ENCODE results near the gene SLC35D2. TPM values are rescaled to one million over a fixed set of nuclear protein-coding genes. Genes with fewer than 3 reads are reported as not detected.
"Not testable (repeated sequence)": the region's sequence is repeated elsewhere in the genome, so short reads cannot be mapped to it uniquely, and the experiment has no call there.

The SLC35D2 gene
- total RNA-seq, 1 donor from 2014 or later = 26.0 TPM

DNA sequence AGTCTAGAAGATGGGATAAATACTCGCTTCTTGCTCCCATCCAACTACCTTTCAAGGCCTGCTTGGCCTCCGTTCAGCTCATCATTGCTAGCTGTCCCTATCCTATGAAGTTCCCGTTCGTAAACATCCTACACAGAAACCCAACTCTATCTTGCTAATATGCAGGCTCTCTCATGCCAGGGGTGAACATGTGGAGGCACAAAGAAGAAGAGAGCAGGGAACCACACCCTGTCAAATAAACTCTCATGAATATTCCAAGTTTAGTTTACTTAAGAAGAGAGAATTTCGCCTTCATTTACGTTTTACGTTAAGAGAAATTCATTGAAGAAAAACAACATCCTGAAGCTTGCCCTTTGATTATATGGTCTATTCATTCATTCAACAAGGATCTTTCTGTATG, 73.7 kb downstream of the SLC35D2 start:
- DNase-seq (ENCODE audit: low spot score) = no peak

DNA sequence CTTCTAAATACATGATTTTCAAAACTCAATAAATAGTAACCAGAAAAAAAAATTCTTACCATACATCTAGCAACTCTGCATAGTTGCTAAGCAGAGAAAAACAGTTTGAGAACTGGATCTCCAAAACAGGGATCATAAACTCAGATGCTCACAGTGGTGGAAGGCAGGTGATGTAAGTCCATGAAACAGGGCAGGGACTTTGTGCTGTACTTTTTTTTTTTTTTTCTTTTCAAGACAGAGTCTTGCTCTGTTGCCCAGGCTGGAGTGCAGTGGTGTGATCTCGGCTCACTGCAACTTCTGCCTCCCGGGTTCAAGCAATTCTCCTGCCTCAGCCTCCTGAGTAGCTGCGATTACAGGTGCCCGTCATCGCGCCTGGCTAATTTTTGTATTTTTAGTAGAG, 76.6 kb downstream of the SLC35D2 start:
- not testable (repeated sequence) for DNase-seq (ENCODE audit: low spot score)

- DNase-seq (ENCODE audit: low spot score) = no peak
Measured at GRCh38 chr9:96305171-96305570, 78.3 kb downstream of the SLC35D2 start.

GRCh38 chr9:96304230-96304629, 79.3 kb downstream of the SLC35D2 start:
- no peak for DNase-seq (ENCODE audit: low spot score)

- DNase-seq (ENCODE audit: low spot score) = no peak
Measured at GRCh38 chr9:96302021-96302420, 81.5 kb downstream of the SLC35D2 start, which contains the start of gene HSD17B3. Gene HSD17B3 (minus strand): TSS chr9:96302176. CDS start chr9:96302104, 72 bp downstream.

DNA sequence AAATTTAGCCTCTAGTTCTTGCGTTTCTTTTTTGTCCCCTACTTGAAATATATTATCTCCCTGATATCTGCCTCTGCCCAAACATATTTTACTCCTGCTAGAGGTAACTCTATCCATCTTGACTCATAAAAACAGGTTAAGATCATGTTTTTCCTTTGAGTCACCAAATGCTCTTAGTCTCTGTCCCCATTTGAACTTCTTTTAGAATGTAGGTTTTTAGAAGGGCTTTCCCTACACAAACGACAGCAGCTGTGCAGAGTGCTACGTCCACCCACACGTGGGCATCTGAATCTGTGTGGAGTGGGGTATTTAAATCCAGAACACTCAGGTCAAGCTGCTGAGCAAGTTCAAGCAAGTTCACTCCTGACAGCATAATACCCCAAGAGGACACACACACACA, 83.7 kb downstream of the SLC35D2 start:
- DNase-seq (ENCODE audit: low spot score) = no peak

DNA sequence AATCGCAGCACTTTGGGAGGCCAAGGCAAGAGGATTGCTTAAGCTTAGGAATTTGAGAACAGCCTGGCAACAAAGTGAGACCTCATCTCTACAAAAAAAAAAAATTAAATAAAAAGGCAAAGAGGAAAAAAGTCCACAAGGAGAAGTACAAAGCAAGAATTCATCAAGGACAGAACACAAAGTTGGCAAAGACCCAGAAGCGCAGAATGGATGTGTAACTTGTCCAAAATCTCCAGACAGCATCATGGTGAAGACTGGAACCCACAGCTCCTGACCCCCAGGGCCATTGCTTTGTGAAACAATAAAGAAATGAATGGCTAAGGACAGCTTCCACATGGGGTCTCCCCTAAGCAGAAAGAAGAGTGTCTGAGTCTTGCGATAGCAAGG, 89.4 kb downstream of the SLC35D2 start:
- no peak for DNase-seq (ENCODE audit: low spot score)

GRCh38 chr9:96293498-96294158, 89.9 kb downstream of the SLC35D2 start:
- no peak for DNase-seq (ENCODE audit: low spot score)

DNA sequence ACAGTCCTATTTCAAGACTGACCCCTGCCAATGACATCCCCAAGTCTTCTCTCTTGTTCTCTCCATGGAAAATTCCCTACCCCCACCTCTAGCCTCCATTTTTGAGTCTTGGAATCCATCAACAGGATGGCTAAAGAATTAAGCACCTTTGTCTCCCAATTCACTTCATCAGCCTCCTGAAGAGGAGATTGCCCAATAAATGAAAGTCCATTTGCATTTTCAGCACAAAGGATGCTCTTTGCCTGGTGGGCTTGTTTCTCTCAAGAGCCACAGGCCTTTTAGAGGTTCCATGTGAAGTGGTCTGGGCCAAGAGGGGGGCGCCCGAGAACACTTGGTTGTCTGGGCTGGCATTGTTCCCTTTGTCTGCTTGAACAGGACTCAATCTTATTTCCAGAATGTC, 94.1 kb downstream of the SLC35D2 start:
- no peak for DNase-seq (ENCODE audit: low spot score)

DNA sequence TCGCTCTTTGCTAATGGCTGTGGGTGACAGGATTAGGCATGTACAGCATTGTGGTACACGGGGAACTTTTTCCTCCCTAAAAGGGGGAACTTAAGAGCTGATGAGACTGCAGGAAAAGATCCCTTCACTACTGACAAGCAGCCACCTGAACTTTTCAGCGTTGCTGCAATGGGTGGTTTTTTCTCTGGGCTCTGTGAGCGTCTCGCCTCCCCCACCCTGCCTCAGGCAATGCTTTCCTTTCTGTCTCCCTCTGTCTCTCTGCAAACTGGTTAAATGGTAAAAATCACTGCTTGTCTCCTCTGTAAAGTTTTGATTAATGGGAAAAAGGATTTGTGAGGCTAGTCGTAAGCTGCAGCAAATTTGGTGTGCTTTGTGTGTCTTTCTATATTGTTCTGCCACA, 101.9 kb downstream of the SLC35D2 start:
- no peak for DNase-seq (ENCODE audit: low spot score)

GRCh38 chr9:96279932-96280331, 103.6 kb downstream of the SLC35D2 start:
- peak; percentile 48 for DNase-seq (ENCODE audit: low spot score)

- DNase-seq (ENCODE audit: low spot score) = no peak
Measured at GRCh38 chr9:96274939-96275338, 108.6 kb downstream of the SLC35D2 start.

Other genes starting within 250 kb of the SLC35D2 start
- gene HSD17B3, start 81.5 kb downstream of the SLC35D2 start, total RNA-seq = not detected
- 1.8 TPM for gene ZNF367, start 34.7 kb upstream of the SLC35D2 start, total RNA-seq
- gene HABP4, start 66.5 kb upstream of the SLC35D2 start, total RNA-seq = 13.4 TPM
- gene CDC14B, start 236.1 kb upstream of the SLC35D2 start, total RNA-seq = 42.0 TPM

Measured in ureter (tissue), 1 donor.